Peyer's patch (tissue), 4 donors: Measurements from ENCODE around the gene FBRSL1.

Experiments used
- CTCF ChIP-seq, 6 experiments: fragments of 450-650 bp in 4 of 6; fragments of 200-600 bp in 2 of 6; sonication (generic) in 1 of 6; IDR thresholded peaks; one replicate each; pipeline ENCODE4 v1.5.1; 2017 to 2019; ENCODE audit warnings: antibody characterized with exemption in 6 of 6, mild to moderate bottlenecking in 3 of 6, moderate library complexity in 1 of 6
- POLR2A ChIP-seq, 2 donors: fragments of 450-650 bp; IDR thresholded peaks; one replicate each; pipeline ENCODE4 v1.5.1; 2017; ENCODE audit warnings: antibody characterized with exemption in 2 of 2, mild to moderate bottlenecking in 2 of 2, moderate library complexity in 2 of 2

DNA sequence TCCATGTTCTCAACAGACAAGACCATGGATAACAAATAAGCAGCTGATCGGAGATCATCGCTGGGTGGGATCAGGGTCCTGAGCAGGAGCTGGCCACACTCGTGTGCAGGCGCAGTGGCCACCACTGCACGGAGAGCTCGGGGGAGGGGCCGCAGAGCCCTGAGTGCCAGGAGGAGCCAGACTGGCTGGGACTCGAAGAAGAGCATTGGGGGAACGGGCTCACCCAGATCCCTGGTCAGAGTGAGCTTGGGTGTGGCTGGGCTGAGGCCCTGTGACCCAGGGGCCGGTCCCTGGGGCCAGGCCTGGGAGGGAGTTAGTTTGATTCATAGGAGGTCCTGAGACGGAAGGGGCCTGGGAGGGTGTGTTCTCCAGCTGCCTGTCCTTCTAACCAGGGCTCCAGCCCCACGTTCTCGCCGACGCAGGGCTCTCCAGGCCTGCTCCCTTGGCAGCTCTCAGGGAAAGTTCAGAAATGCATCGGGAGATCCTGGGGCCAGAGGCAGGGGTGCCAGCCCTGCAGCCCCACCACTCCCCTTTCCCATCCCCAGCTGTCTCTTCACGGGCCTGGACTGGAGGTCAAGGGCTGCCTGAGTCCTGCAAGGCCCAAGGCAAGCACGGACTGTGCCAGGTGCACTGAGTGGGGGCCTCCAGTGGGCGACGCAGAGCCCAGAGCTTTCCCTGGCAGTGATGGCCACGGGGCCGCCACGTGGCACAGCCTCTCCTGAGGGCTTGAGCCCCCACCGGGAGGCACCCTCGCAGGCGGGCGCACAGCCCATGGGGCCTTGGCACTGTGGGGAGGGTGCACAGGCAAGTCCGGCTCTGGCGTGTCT, 48.1 kb downstream of the FBRSL1 start:
- TF ChIP-seq CTCF (IDR thresholded peaks at IDR 0.05) (no peak), POLR2A (IDR thresholded peaks at IDR 0.05) (no peak)
